NCI-H1694 (cell line): Measurements from ENCODE around the gene ATP2B2.

Experiments
- DNase-seq: peaks from one replicate; lab custom pipeline; 2025; lab: John Stamatoyannopoulos, UW

ATP2B2 gene

DNA sequence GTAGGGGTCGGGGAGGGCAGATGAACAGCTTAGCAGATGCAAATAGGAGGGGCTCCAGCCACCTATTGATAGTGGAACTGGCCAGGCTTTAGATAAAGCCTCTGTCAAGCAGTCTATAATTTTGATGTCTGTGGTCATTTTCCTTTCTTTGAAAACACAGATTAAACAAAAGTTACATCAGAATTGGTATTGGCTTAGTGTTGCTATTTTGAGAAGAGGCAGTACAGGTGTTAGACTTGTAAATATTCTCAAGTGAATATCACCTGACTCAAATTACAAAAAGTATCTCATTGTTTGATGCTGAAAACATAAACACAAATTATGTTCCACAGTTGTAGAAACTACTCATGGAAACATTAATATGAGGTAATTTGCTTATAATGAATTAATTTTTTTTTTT lies 230.8 kb downstream of the ATP2B2 start:
- DNase-seq = no peak
